ENCODE data around the gene RGS12. TPM values are rescaled to one million over a fixed set of nuclear protein-coding genes. Genes with fewer than 3 reads are reported as not detected.

Gene RGS12
- total and polyA plus RNA-seq, 2 of the 13 experiments (the other 11 are each of a cell fraction or from before 2014, with no cell fraction given): 21.0 to 27.7 TPM

GRCh38 chr4:3307891-3308575, 15.2 kb downstream of the RGS12 start:
- Histone ChIP-seq H4K20me1 (ENCODE audit: insufficient read depth, low read length) (peaks cover 4% of the 10 kb centered on the region; the same call in 1 of the 2 replicates), H2AFZ (ENCODE audit: low read length) (no peak overlapping the region), H3K79me2 (ENCODE audit: insufficient read depth, low read length) (peaks cover 27% of the 10 kb centered on the region), H3K36me3 (replicated peaks in 1 of 2; ENCODE audit: control insufficient read depth in 1 of 2, insufficient read depth in 2 of 2, low read length in 2 of 2) (peaks cover 0 to 1% of the 10 kb centered on the region in 2 experiments; a peak in 1 of 5 replicates), H3K27me3 (ENCODE audit: control insufficient read depth in 1 of 2, insufficient read depth in 2 of 2, low read length in 2 of 2) (no peaks in the 10 kb centered on the region; a peak in 1 of 5 replicates), H3K4me1 (ENCODE audit: insufficient read depth, low read length) (peaks cover 12% of the 10 kb centered on the region), H3K27ac (ENCODE audit: extremely low read length, insufficient read depth, low read length) (no peak overlapping the region), H3K9me3 (ENCODE audit: low read length) (no peaks in the 10 kb centered on the region), H3K4me3 (replicated peaks in 1 of 3; ENCODE audit: insufficient read depth in 1 of 3, low read depth in 2 of 3, low read length in 3 of 3) (no peak overlapping the region), H3K9ac (ENCODE audit: insufficient read depth, low read depth, low read length) (no peak overlapping the region), H3K4me2 (ENCODE audit: low read depth, low read length) (no peak overlapping the region)
- FAIRE-seq: no peak
- BruUV-seq (replicated peaks): no TSS peak
- CTCF ChIA-PET (ENCODE audit: low intra/inter-chr PET ratio, low total read pairs): no interaction called here
- no peak for TF ChIP-seq ZNF850 (CRISPR knock-in tag; conservative IDR thresholded peaks at IDR 0.05)
- intact Hi-C loops (cut with micrococcal nuclease; ENCODE audit: unreplicated experiment) (no loop called here), in situ Hi-C loops (cut with HindIII; ENCODE audit: extremely low pct_ligation_motif_present, low pct_unique_long_range_greater_than_20kb) (no loop called here)
- POLR2A ChIA-PET: no interaction called here
- DNase-seq (ENCODE audit: low spot score): no peak
- ATAC-seq: no peak
- 97% methylated on average over 21 of the region's 31 CpGs for whole genome bisulfite sequencing (ENCODE audit: low lambda C conversion rate)

- no peak for FAIRE-seq
- H3K9me3 ChIP-seq (ENCODE audit: low read length): no peaks in the 10 kb centered on the region
- peaks cover 12% of the 10 kb centered on the region for H3K4me1 ChIP-seq (ENCODE audit: insufficient read depth, low read length)
- H3K79me2 ChIP-seq (ENCODE audit: insufficient read depth, low read length): peaks cover 28% of the 10 kb centered on the region
- H3K27me3 ChIP-seq (ENCODE audit: control insufficient read depth in 1 of 2, insufficient read depth in 2 of 2, low read length in 2 of 2): no peaks in the 10 kb centered on the region; a peak in 1 of 5 replicates
- ChIA-PET POLR2A (no interaction called here), CTCF (ENCODE audit: low intra/inter-chr PET ratio, low total read pairs) (no interaction called here)
- BruUV-seq (replicated peaks): no TSS peak
- no peak overlapping the region for H3K4me2 ChIP-seq (ENCODE audit: low read depth, low read length)
- TF ChIP-seq ZNF343 (CRISPR knock-in tag; IDR thresholded peaks at IDR 0.05): no peak
- TF ChIP-seq ZBTB3 (CRISPR knock-in tag; IDR thresholded peaks at IDR 0.05; ENCODE audit: borderline replicate concordance, low read depth): no peak
- no peak overlapping the region for H3K9ac ChIP-seq (ENCODE audit: insufficient read depth, low read depth, low read length)
- no peak overlapping the region for H3K4me3 ChIP-seq (replicated peaks in 1 of 3; ENCODE audit: insufficient read depth in 1 of 3, low read depth in 2 of 3, low read length in 3 of 3)
- WGBS (ENCODE audit: low lambda C conversion rate): 83% methylated on average over 14 of the region's 14 CpGs
- DNase-seq (ENCODE audit: low spot score): no peak
- no peak for ATAC-seq
- intact Hi-C loops (cut with micrococcal nuclease; ENCODE audit: unreplicated experiment): no loop called here
- in situ Hi-C loops (cut with HindIII; ENCODE audit: extremely low pct_ligation_motif_present, low pct_unique_long_range_greater_than_20kb): no loop called here
- H3K36me3 ChIP-seq (replicated peaks in 1 of 2; ENCODE audit: control insufficient read depth in 1 of 2, insufficient read depth in 2 of 2, low read length in 2 of 2): peaks cover 0 to 3% of the 10 kb centered on the region in 2 experiments; a peak in 1 of 5 replicates
- no peak overlapping the region for H3K27ac ChIP-seq (ENCODE audit: extremely low read length, insufficient read depth, low read length)
- no peak overlapping the region for H2AFZ ChIP-seq (ENCODE audit: low read length)
- H4K20me1 ChIP-seq (ENCODE audit: insufficient read depth, low read length): no peaks in the 10 kb centered on the region; the same call in 1 of the 2 replicates
Observed at GRCh38 chr4:3308691-3309090, 15.9 kb downstream of the RGS12 start.

Measured in HepG2 (cell line).